ENCODE measurements around the gene HIGD2A.

- TF ChIP-seq POLR2AphosphoS5 (IDR thresholded peaks at IDR 0.05; ENCODE audit: borderline replicate concordance, low read depth, low read length) (no peak), EZH2 (IDR thresholded peaks at IDR 0.05) (no peak), FOXP2 (optimal IDR thresholded peaks at IDR 0.05; ENCODE audit: control extremely low read depth, extremely low read length, insufficient read depth) (no peak)
These were observed 26.8 kb downstream of the HIGD2A start for GRCh38 chr5:176415240-176415951.
